GM18520 (cell line): ENCODE results near the gene HSD11B1L.
"Not testable (repeated sequence)": the region's sequence is repeated elsewhere in the genome, so short reads cannot be mapped to it uniquely, and the experiment has no call there.

Source experiments
- ATAC-seq: cut with Tn5 transposase; IDR thresholded peaks from one replicate; pipeline ENCODE4 v1.9.1; 2021; ENCODE audit not compliant: unreplicated experiment

HSD11B1L gene

GRCh38 chr19:5686647-5687359 lies 6.0 kb downstream of the HSD11B1L start:
- ATAC-seq = peak; percentile 32

GRCh38 chr19:5687360-5688198 lies 6.8 kb downstream of the HSD11B1L start:
- ATAC-seq = no peak

GRCh38 chr19:5688262-5688881 lies 7.5 kb downstream of the HSD11B1L start:
- ATAC-seq = not testable (repeated sequence)

- peak; percentile 39 for ATAC-seq
These were observed 9.5 kb downstream of the HSD11B1L start, which contains the start of gene RPL36 for GRCh38 chr19:5690125-5690954. RPL36 (plus strand) TSS chr19:5690295; CDS start chr19:5690508, 213 bp downstream.

GRCh38 chr19:5690955-5691821 lies 10.4 kb downstream of the HSD11B1L start:
- ATAC-seq = no peak

- ATAC-seq = no peak
These were observed 11.2 kb downstream of the HSD11B1L start for GRCh38 chr19:5691822-5692722.

- no peak for ATAC-seq
These were observed 11.9 kb downstream of the HSD11B1L start for GRCh38 chr19:5692723-5693194.

GRCh38 chr19:5693195-5694166 lies 12.7 kb downstream of the HSD11B1L start:
- no peak for ATAC-seq

GRCh38 chr19:5694167-5694955 lies 13.5 kb downstream of the HSD11B1L start:
- ATAC-seq = no peak

- ATAC-seq = no peak
These were observed 14.3 kb downstream of the HSD11B1L start for GRCh38 chr19:5694956-5695648.

GRCh38 chr19:5695649-5696195 lies 14.9 kb downstream of the HSD11B1L start:
- ATAC-seq = no peak

GRCh38 chr19:5696196-5697021 lies 15.6 kb downstream of the HSD11B1L start:
- no peak for ATAC-seq

GRCh38 chr19:5697022-5697889 lies 16.4 kb downstream of the HSD11B1L start:
- no peak for ATAC-seq
